Prostate gland (tissue), 2 donors: Measurements from ENCODE around the gene SEMA4F. TPM values are rescaled to one million over a fixed set of nuclear protein-coding genes. Genes with fewer than 3 reads are reported as not detected.

Experiments
- DNase-seq: peaks from one replicate; pipeline ENCODE4 v3.0.0-alpha.2; 2019; ENCODE audit warnings: low spot score
- H3K27ac ChIP-seq, 2 donors: fragments of 200-600 bp; sonication (generic); 2 replicates each; pipeline ENCODE4 v1.5.1; 2017 to 2019
- H3K27me3 ChIP-seq: fragments of 200-600 bp; sonication (generic); replicated peaks from 2 replicates; pipeline ENCODE4 v1.5.1; 2019; ENCODE audit not compliant: insufficient read depth
- H3K36me3 ChIP-seq, 2 donors: fragments of 200-600 bp; sonication (generic); 1 replicate in 1 of 2; 2 replicates in 1 of 2; pipeline versions ENCODE4 v1.5.1 to v1.8.1; 2017 to 2019
- H3K4me1 ChIP-seq: fragments of 200-600 bp; sonication (generic); replicated peaks from 2 replicates; pipeline ENCODE4 v1.5.1; 2019
- H3K4me3 ChIP-seq, 2 donors: fragments of 200-600 bp; sonication (generic); 2 replicates each; pipeline ENCODE4 v1.5.1; 2017 to 2019
- H3K9me3 ChIP-seq: fragments of 200-600 bp; sonication (generic); 2 replicates; pipeline ENCODE4 v1.5.1; 2017
- CTCF ChIP-seq, 4 experiments: fragments of 200-600 bp in 2 of 4; fragments of 450-650 bp in 2 of 4; sonication (generic) in 2 of 4; IDR thresholded peaks; 1 replicate in 3 of 4; 2 replicates in 1 of 4; pipeline ENCODE4 v1.5.1; 2016 to 2019; ENCODE audit warnings: antibody characterized with exemption in 4 of 4, mild to moderate bottlenecking in 2 of 4, moderate library complexity in 2 of 4
- POLR2A ChIP-seq: fragments of 450-650 bp; IDR thresholded peaks from one replicate; pipeline ENCODE4 v1.6.1; 2016; ENCODE audit warnings: antibody characterized with exemption, mild to moderate bottlenecking
- POLR2AphosphoS5 ChIP-seq: sonication (generic); formaldehyde crosslinking; IDR thresholded peaks from one replicate; pipeline ENCODE4 v1.6.1; 2017; ENCODE audit warnings: antibody characterized with exemption
- WGBS: methylation state at CpG from one replicate; pipeline ENCODE4 v1.1.5; 2018; 5-methylcytosine and 5-hydroxymethylcytosine counted together
- intact Hi-C: fragments of 100-400 bp; cut with DNase I; formaldehyde crosslinking; loops from one replicate; pipeline ENCODE4 v1.14.2; 2022
- total RNA-seq, 2 donors: library from RNA; depleted of rRNA; stranded (reverse); fragments of >200 nt; gene quantifications; one replicate each; pipeline ENCODE4 v1.1.0, GENCODE V29; 2016

Gene SEMA4F, protein sequence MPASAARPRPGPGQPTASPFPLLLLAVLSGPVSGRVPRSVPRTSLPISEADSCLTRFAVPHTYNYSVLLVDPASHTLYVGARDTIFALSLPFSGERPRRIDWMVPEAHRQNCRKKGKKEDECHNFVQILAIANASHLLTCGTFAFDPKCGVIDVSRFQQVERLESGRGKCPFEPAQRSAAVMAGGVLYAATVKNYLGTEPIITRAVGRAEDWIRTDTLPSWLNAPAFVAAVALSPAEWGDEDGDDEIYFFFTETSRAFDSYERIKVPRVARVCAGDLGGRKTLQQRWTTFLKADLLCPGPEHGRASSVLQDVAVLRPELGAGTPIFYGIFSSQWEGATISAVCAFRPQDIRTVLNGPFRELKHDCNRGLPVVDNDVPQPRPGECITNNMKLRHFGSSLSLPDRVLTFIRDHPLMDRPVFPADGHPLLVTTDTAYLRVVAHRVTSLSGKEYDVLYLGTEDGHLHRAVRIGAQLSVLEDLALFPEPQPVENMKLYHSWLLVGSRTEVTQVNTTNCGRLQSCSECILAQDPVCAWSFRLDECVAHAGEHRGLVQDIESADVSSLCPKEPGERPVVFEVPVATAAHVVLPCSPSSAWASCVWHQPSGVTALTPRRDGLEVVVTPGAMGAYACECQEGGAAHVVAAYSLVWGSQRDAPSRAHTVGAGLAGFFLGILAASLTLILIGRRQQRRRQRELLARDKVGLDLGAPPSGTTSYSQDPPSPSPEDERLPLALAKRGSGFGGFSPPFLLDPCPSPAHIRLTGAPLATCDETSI
- total RNA-seq, result 10 to 100 TPM; 12.3 to 16.5 TPM

- peak within 1 kb of the TSS; percentile 31 to 63 for H3K27ac ChIP-seq
- peak within 1 kb of the TSS; percentile 73 to 77 for H3K4me3 ChIP-seq
- WGBS, result 1% methylated on average over 72 of the region's 79 CpGs
- TF ChIP-seq CTCF (IDR thresholded peaks at IDR 0.05) (no peak), POLR2A (peak; percentile 88), POLR2AphosphoS5 (peak; percentile 96)
- H3K9me3 ChIP-seq, result no peaks in the 10 kb centered on the region
- intact Hi-C loops, result no loop called here
- H3K36me3 ChIP-seq, result no peaks in the 10 kb centered on the region
- H3K27me3 ChIP-seq, result no peaks in the 10 kb centered on the region
- no peaks in the 10 kb centered on the region for H3K4me1 ChIP-seq
- peak; percentile 95 for DNase-seq
These were observed at the start of gene SEMA4F for GRCh38 chr2:74653985-74654882. TSS of gene SEMA4F (plus strand) at chr2:74654247. CDS start at chr2:74654377, 130 bp downstream.

DNA sequence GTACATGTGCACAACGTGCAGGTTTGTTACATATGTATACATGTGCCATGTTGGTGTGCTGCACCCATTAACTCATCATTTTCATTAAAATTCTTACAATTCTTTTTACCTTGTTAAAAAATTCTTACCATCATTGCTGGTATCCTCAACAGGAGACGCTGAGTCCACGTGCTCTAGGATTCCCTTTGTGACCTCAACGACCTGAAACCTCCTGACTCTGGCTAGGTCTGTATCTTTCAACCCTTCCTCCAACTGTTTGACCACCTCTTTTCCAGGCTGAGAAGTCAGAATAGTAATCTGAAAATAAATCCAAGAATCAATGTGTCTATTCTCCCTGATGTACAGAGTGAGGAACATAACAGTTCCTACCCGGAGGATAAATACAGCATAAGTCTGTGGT, 47.1 kb upstream of the SEMA4F start:
- no peak for DNase-seq
- no peaks in the 10 kb centered on the region for H3K9me3 ChIP-seq
- WGBS, result 37% methylated on average over 5 of the region's 5 CpGs
- H3K27me3 ChIP-seq, result no peaks in the 10 kb centered on the region
- intact Hi-C loops, result no loop called here
- no peaks in the 10 kb centered on the region for H3K36me3 ChIP-seq
- H3K27ac ChIP-seq, result no peak overlapping the region
- H3K4me3 ChIP-seq, result no peak overlapping the region
- H3K4me1 ChIP-seq, result no peaks in the 10 kb centered on the region
- TF ChIP-seq POLR2A (no peak), CTCF (IDR thresholded peaks at IDR 0.05) (no peak), POLR2AphosphoS5 (no peak)

DNA sequence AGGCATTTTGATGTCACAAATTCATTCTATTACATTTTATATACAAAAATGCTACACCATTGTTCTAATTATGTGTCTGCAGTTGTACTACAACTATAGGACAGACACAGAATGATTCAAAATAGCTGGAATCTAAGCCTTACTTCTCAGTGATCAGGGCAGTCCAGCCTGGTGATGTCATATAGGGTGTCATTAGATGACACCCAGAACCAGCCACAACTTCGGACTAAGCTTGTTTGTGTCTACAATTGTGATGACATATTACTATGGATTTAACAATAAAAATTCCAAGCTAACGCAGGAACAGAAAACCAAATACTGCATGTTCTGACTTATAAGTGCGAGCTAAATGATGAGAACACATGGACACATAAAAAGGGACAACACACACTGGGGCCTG, 36.9 kb upstream of the SEMA4F start:
- Histone ChIP-seq H3K27me3 (no peaks in the 10 kb centered on the region), H3K4me1 (no peaks in the 10 kb centered on the region), H3K9me3 (no peaks in the 10 kb centered on the region), H3K36me3 (no peaks in the 10 kb centered on the region), H3K4me3 (no peak overlapping the region), H3K27ac (no peak overlapping the region)
- DNase-seq, result no peak
- no peak for TF ChIP-seq CTCF (IDR thresholded peaks at IDR 0.05)
- TF ChIP-seq POLR2A, result no peak
- TF ChIP-seq POLR2AphosphoS5, result no peak
- 43% methylated on average over 3 of the region's 3 CpGs for whole genome bisulfite sequencing
- intact Hi-C loops, result no loop called here

GRCh38 chr2:74618410-74619083, 35.5 kb upstream of the SEMA4F start:
- intact Hi-C loops, result no loop called here
- Histone ChIP-seq H3K4me3 (no peak overlapping the region), H3K4me1 (no peaks in the 10 kb centered on the region), H3K9me3 (no peaks in the 10 kb centered on the region), H3K27ac (no peak overlapping the region), H3K36me3 (no peaks in the 10 kb centered on the region), H3K27me3 (no peaks in the 10 kb centered on the region)
- no peak for DNase-seq
- 82% methylated on average over 6 of the region's 6 CpGs for WGBS
- TF ChIP-seq POLR2A (no peak), POLR2AphosphoS5 (no peak), CTCF (IDR thresholded peaks at IDR 0.05) (no peak)
